K562 (cell line): Measurements from ENCODE around the gene CD74. TPM values are rescaled to one million over a fixed set of nuclear protein-coding genes. Genes with fewer than 3 reads are reported as not detected.

ENCODE experiments used
- AFF4 ChIP-seq: sonication (generic); formaldehyde crosslinking; IDR thresholded peaks from 2 replicates; pipeline ENCODE4 v1.8.0; 2023; ENCODE audit warnings: mild to moderate bottlenecking, missing genetic modification reagents
- NFE2L1 ChIP-seq: fragments of 450-650 bp; IDR thresholded peaks from 2 replicates; pipeline ENCODE4 v1.6.1; 2016; ENCODE audit warnings: missing genetic modification characterization, low read depth, mild to moderate bottlenecking, missing compliant biosample characterization, moderate library complexity, borderline replicate concordance
- PCBP2 ChIP-seq: fragments of 200-400 bp; formaldehyde crosslinking; IDR thresholded peaks from 2 replicates; pipeline ENCODE4 v1.6.1; 2018; ENCODE audit warnings: low read length, low read depth, mild to moderate bottlenecking, moderate library complexity; ENCODE audit not compliant: poor library complexity, severe bottlenecking
- TARDBP ChIP-seq: fragments of 450-650 bp; IDR thresholded peaks from 2 replicates; pipeline ENCODE4 v1.6.1; 2016
- ZBTB1 ChIP-seq: sonication (generic); formaldehyde crosslinking; IDR thresholded peaks from 2 replicates; pipeline ENCODE4 v1.8.1; 2023; ENCODE audit warnings: missing genetic modification reagents, low read depth, mild to moderate bottlenecking, borderline replicate concordance
- ZNF395 ChIP-seq: fragments of 200-800 bp; sonication (Bioruptor generic); IDR thresholded peaks from 2 replicates; pipeline ENCODE4 v1.6.1; 2017; ENCODE audit warnings: missing genetic modification characterization, missing compliant biosample characterization
- ZNF740 ChIP-seq, 3 experiments: fragments of 200-800 bp in 1 of 3; sonication (Bioruptor generic) in 1 of 3; sonication (generic) in 1 of 3; formaldehyde crosslinking in 1 of 3; IDR thresholded peaks; 2 replicates each; pipeline versions ENCODE4 v1.6.1 to v1.8.0; 2016 to 2022; ENCODE audit warnings: mild to moderate bottlenecking in 2 of 3, missing compliant biosample characterization in 2 of 3, missing genetic modification characterization in 2 of 3, missing genetic modification reagents in 1 of 3
- polyA plus RNA-seq, 8 experiments: library from polyadenylated mRNA; depleted of rRNA in 4 of 8; stranded (reverse) in 5 of 8; unstranded in 3 of 8; fragments of >200 nt; fragmentation: Nextera tagmentation in 2 of 8; fragmentation: Illumina TruSeq in 1 of 8; extraction: Ambion mirVana in 2 of 8; extraction: Trizol in 1 of 8; gene quantifications; 2 replicates each; pipeline versions ENCODE4 v1.2.1 to v1.2.3, GENCODE V29; 2011 to 2014; ENCODE audit warnings: inconsistent platforms in 1 of 8, missing spikeins in 1 of 8
- total RNA-seq, 7 experiments: library from RNA; depleted of rRNA in 6 of 7; stranded (reverse); fragments of >200 nt in 6 of 7; fragmentation: Illumina TruSeq in 2 of 7; extraction: Trizol in 2 of 7; gene quantifications; 2 replicates each; pipeline versions ENCODE4 v1.2.1 to v1.2.3, GENCODE V29; 2011 to 2021; ENCODE audit warnings: low replicate concordance in 1 of 7

CD74 gene
- total and polyA plus RNA-seq, 9 of the 15 experiments (the other 6 are each of a cell fraction or from before 2014, with no cell fraction given): 0.07 to 4.8 (median 0.32) TPM

GRCh38 chr5:150358261-150359095, 54.2 kb downstream of the CD74 start (continued):
- TF ChIP-seq NFE2L1: no peak
- no peak for TF ChIP-seq PCBP2
- peak; percentile 10; the same call in 1 of the 2 replicates for TF ChIP-seq ZNF395 (CRISPR knock-in tag)
- 0 out of 2 replicates have a peak, but pooled peaks have one; percentile 2 for TF ChIP-seq ZNF740 (CRISPR knock-in tag; IDR thresholded peaks at IDR 0.05)
- TF ChIP-seq ZNF740 (tag; IDR thresholded peaks at IDR 0.05): no peak
- 0 out of 2 replicates have a peak, but pooled peaks have one; percentile 14 for TF ChIP-seq AFF4 (CRISPR knock-in tag)
- no peak for TF ChIP-seq TARDBP
- 0 out of 2 replicates have a peak, but pooled peaks have one; percentile 42 for TF ChIP-seq ZBTB1 (CRISPR knock-in tag)
